Type B pancreatic cell (in vitro differentiated cells): ENCODE data around the gene TXN2. TPM values are rescaled to one million over a fixed set of nuclear protein-coding genes. Genes with fewer than 3 reads are reported as not detected.

Experiments
- DNase-seq: peaks from one replicate; pipeline ENCODE4 v3.0.0; 2021; ENCODE audit warnings: mixed read lengths; ENCODE audit not compliant: unreplicated experiment; ENCODE audit errors: extremely low spot score
- H3K27ac Mint-ChIP-seq: 2 replicates; pipeline ENCODE4 v1.8.0; 2021; ENCODE audit warnings: mild to moderate bottlenecking, mixed read lengths
- H3K27me3 Mint-ChIP-seq: 2 replicates; pipeline ENCODE4 v1.8.0; 2021; ENCODE audit warnings: mixed read lengths
- H3K36me3 Mint-ChIP-seq: 2 replicates; pipeline ENCODE4 v1.8.0; 2021; ENCODE audit warnings: mixed read lengths
- H3K4me1 Mint-ChIP-seq: one replicate; pipeline ENCODE4 v1.8.0; 2021; ENCODE audit warnings: mixed read lengths; ENCODE audit not compliant: unreplicated experiment
- H3K4me3 Mint-ChIP-seq: 2 replicates; pipeline ENCODE4 v1.8.0; 2021; ENCODE audit warnings: mild to moderate bottlenecking, mixed read lengths
- H3K9me3 Mint-ChIP-seq: 2 replicates; pipeline ENCODE4 v1.8.0; 2021; ENCODE audit warnings: mixed read lengths
- CTCF ChIP-seq: fragments of 200-600 bp; sonication (generic); conservative IDR thresholded peaks from 2 replicates; pipeline ENCODE4 v1.5.0; 2021; ENCODE audit warnings: antibody characterized with exemption, mild to moderate bottlenecking
- total RNA-seq: library from RNA; stranded (reverse); gene quantifications from 2 replicates; pipeline ENCODE4 v1.2.1, GENCODE V29; 2021; ENCODE audit warnings: low replicate concordance

TXN2 gene
- total RNA-seq, 1 donor from 2014 or later, result 73.4 TPM

GRCh38 chr22:36475341-36475740 is 6.1 kb downstream of the TXN2 start:
- no peaks in the 10 kb centered on the region for H3K4me1 Mint-ChIP-seq
- DNase-seq, result no peak
- no peak overlapping the region for H3K27ac Mint-ChIP-seq
- H3K36me3 Mint-ChIP-seq, result peaks cover 14% of the 10 kb centered on the region
- no peaks in the 10 kb centered on the region for H3K27me3 Mint-ChIP-seq
- no peaks in the 10 kb centered on the region for H3K9me3 Mint-ChIP-seq
- H3K4me3 Mint-ChIP-seq, result no peak overlapping the region
- TF ChIP-seq CTCF, result no peak

GRCh38 chr22:36472689-36473088 is 8.8 kb downstream of the TXN2 start:
- TF ChIP-seq CTCF, result no peak
- DNase-seq, result no peak
- Mint-ChIP-seq H3K4me1 (no peaks in the 10 kb centered on the region), H3K9me3 (no peaks in the 10 kb centered on the region), H3K4me3 (no peak overlapping the region), H3K27me3 (no peaks in the 10 kb centered on the region), H3K27ac (peak overlapping the region; percentile 19), H3K36me3 (peaks cover 14% of the 10 kb centered on the region)

DNA sequence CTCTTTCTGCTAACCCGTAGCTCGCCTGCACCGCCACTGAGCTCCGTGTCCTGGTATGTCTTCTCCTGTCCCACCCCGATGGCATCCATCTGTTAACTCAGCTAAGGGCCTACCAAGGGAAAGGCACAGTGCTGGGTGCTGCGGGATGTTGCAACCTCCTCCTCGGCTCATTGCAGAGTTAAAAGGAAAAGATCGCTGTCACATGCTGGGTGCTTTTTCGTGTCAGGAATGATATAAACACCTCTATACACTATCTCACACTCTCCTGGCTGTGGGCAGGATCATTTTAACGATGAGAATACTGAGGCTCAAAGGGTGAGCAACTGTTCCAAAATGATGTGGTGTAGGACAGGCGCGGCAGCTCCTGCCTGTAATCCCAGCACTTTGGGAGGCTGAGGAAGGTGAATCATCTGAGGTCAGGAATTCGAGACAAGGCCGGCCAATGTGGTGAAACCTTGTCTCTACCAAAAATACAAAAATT is 10.1 kb downstream of the TXN2 start:
- Mint-ChIP-seq H3K27me3 (no peaks in the 10 kb centered on the region), H3K4me3 (no peak overlapping the region), H3K27ac (peak overlapping the region; percentile 19), H3K4me1 (no peaks in the 10 kb centered on the region), H3K9me3 (no peaks in the 10 kb centered on the region), H3K36me3 (peaks cover 9% of the 10 kb centered on the region)
- no peak for DNase-seq
- TF ChIP-seq CTCF, result no peak

- H3K4me1 Mint-ChIP-seq, result no peaks in the 10 kb centered on the region
- H3K27ac Mint-ChIP-seq, result no peak overlapping the region
- H3K9me3 Mint-ChIP-seq, result no peaks in the 10 kb centered on the region
- H3K27me3 Mint-ChIP-seq, result no peaks in the 10 kb centered on the region
- no peak overlapping the region for H3K4me3 Mint-ChIP-seq
- H3K36me3 Mint-ChIP-seq, result peaks cover 7% of the 10 kb centered on the region
- no peak for TF ChIP-seq CTCF
- DNase-seq, result no peak
These were observed 10.5 kb downstream of the TXN2 start for GRCh38 chr22:36470994-36471331.

- Mint-ChIP-seq H3K27ac (peak overlapping the region; percentile 48), H3K36me3 (peaks cover 1% of the 10 kb centered on the region), H3K4me1 (peaks cover 5% of the 10 kb centered on the region)
These were observed 11.1 kb downstream of the TXN2 start for GRCh38 chr22:36470162-36470993.

More at GRCh38 chr22:36470162-36470993, 11.1 kb downstream of the TXN2 start:
- DNase-seq, result peak; percentile 84
- TF ChIP-seq CTCF, result peak; percentile 96
- Mint-ChIP-seq H3K9me3 (no peaks in the 10 kb centered on the region), H3K4me3 (no peak overlapping the region), H3K27me3 (no peaks in the 10 kb centered on the region)
